OCI-LY1 (cell line): ENCODE data around the gene IMP3.

Experiments
- CTCF ChIP-seq: fragments of 200-600 bp; sonication (generic), shearing (Covaris generic); IDR thresholded peaks from 2 replicates; pipeline ENCODE4 v1.5.1; 2017; ENCODE audit warnings: mild to moderate bottlenecking, antibody characterized with exemption, low read length, moderate library complexity, mixed read lengths
- EZH2 ChIP-seq: fragments of 200-600 bp; sonication (generic), shearing (Covaris generic); IDR thresholded peaks from 2 replicates; pipeline ENCODE4 v1.8.0; 2017; ENCODE audit warnings: borderline replicate concordance, mixed run types, mild to moderate bottlenecking, antibody characterized with exemption, low read length, moderate library complexity, mixed read lengths

GRCh38 chr15:75640483-75641178 is 607 bp upstream of the IMP3 start:
- TF ChIP-seq CTCF (peak; percentile 68), EZH2 (no peak)
